GM21576 (cell line): ENCODE results near the gene MAPK1.
"Not testable (repeated sequence)": the region's sequence is repeated elsewhere in the genome, so short reads cannot be mapped to it uniquely, and the experiment has no call there.

Experiments used
- ATAC-seq: cut with Tn5 transposase; IDR thresholded peaks from one replicate; pipeline ENCODE4 v1.9.1; 2021; ENCODE audit warnings: mild to moderate bottlenecking, moderate library complexity; ENCODE audit not compliant: unreplicated experiment

MAPK1 gene

GRCh38 chr22:21882754-21883333, 15.4 kb upstream of the MAPK1 start:
- not testable (repeated sequence) for ATAC-seq

- ATAC-seq = no peak
These were observed 14.7 kb upstream of the MAPK1 start for GRCh38 chr22:21881841-21882753.

DNA sequence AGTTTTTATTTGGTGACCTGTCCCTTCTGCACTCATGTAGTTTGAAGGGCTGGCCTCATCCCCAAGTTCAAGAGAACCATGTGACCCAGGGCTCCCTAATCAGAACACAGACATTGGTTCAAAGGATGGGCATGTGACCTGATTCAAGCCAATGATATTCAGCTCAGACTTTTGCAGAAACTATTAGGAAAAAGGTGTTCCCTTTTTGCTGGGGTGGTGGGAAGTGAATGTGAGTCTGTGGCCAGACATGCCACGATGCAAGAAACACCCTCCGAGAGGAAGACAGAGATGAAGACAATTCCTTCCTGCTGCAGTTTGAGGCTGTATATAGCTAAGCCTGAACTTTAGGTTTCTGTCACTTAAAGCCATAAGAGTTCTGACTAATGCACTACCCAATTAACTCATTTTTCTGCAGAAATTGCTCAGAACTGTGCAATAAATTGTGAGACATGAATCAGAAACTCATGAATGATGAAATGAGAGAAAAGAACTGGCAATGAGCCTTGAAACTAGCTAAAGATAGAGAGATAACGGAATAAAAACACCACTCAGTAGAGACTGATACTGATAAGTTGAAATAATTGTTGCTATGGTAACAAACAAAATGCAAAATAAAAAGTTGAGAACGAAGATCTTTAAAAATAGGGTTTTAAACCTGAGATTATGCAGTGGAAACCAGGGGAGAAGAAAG, 9.2 kb upstream of the MAPK1 start:
- ATAC-seq = no peak

DNA sequence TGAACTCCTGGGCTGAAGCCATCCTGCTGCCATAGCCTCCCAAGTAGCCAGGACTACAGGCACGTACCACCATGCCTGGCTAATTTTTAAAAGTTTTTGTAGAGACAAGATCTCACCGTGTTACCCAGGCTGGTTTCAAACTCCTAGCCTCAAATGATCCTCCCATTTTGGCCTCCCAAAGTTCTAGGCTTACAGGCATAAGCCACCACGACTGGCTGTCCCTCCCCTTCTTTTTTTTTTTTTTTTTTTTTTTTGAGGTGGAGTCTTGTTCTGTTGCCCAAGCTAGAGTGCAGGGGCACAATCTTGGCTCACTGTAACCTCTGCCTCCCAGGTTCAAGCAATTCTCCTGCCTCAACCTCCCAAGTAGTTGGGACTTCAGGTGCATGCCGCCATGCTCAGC, 7.5 kb upstream of the MAPK1 start:
- ATAC-seq = not testable (repeated sequence)

DNA sequence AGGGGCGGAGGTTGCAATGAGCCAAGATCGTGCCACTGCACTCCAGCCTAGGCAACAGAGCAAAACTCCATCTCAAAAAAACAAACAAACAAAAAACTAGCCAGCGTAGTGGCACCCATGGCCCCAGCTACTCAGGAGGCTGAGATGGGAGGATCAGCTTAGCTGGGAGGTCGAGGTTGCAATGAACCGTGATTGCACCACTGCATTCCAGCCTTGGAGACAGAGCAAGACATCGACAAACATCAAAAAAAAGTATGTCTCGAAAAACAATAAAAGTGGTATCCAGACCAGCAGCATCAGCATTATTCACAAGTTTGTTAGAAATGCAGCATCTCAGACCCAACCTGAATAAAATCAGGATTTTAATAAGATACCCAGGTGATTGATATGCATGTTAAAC, 6.2 kb upstream of the MAPK1 start:
- ATAC-seq = no peak

GRCh38 chr22:21872741-21873140, 5.3 kb upstream of the MAPK1 start:
- ATAC-seq = not testable (repeated sequence)

DNA sequence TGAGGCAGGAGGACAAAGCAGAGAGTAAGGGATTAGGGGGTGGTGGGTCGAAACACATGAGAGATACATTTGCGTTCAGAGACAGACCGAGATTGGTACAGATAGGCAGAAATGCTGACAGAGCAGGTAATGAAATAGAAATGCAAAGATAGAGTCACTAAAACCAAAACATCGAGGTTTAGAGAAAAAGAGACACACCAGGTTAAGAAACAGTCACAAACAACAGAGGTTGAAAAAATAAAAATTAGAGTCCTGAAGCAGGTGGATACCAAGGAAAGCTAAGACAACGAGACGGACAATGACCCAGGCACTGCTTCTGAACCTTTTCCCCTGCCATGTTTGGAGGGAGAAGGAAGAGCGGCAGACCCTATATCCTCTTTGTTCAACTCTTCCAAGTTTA, 1.2 kb upstream of the MAPK1 start:
- no peak for ATAC-seq

DNA sequence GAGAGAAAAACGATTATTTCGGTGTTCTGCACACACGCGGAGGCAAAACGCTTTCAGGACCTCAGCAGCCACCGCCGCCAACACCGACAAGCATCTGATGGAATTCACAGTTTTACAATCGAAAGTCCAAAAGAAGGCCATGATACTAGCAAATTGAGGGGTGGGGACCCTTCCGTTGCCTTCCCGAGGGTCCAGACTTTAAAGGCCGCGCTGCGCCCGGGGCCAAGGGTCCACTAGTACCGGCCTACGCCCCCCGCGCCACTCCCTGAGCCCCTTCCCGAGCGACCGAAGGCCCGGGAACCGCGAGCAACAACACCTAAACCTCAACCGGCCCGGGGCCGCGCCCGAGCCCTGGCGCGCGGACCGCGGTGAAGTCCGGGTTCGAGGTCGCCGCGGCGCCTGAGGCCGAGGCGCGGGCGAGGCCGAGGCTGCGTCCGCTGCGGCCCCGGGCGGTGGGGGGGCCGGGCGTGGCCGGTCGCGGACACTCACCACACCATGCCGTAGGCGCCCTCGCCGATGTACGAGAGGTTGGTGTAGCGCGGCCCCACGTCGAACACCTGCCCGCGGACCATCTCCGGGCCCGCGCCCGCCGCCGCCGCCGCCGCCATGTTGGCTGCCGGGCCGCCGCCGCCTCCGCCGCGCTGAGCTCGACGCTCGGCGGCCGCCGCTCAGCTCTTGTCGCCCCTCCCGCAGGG, 465 bp downstream of the MAPK1 start:
- peak; percentile 26 for ATAC-seq

- ATAC-seq = no peak
These were observed 2.4 kb downstream of the MAPK1 start for GRCh38 chr22:21865041-21865440.

DNA sequence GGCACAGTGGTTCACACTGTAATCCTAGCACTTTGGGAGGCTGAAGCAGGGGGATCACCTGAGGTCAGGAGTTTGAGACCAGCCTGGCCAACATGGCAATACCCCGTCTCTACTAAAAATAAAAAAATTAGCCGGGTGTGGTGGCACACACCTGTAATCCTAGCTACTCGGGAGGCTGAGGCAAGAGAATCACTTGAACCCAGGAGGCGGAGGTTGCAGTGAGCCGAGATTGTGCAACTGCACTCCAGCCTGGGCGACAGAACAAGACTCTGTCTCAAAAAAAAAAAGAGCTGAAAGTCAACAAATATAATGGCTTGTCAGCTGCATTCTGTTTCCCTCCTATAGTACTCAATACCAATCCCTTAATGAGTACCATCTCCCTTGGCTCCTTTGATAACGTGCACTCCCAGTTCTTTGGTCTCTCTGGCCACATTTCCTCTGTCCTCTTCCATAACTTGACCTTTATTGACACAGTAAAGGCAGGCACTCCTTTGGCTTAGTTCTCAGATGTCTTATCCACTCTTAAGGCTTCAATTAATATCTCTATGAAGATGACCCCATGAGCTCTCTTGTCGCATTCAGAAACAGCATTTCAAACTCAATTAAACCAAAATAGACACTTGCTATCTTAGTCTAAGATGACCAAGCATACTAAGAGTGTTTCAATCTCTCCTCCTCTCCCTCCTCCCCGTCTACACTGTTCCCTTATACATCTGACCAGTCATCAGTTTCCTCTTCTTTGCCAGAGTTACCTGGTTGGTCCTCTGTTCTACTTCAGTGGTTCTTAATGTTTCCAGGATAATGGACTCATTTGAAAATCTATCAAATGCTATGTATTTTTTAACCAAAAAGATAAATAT, 4.8 kb downstream of the MAPK1 start:
- no peak for ATAC-seq

DNA sequence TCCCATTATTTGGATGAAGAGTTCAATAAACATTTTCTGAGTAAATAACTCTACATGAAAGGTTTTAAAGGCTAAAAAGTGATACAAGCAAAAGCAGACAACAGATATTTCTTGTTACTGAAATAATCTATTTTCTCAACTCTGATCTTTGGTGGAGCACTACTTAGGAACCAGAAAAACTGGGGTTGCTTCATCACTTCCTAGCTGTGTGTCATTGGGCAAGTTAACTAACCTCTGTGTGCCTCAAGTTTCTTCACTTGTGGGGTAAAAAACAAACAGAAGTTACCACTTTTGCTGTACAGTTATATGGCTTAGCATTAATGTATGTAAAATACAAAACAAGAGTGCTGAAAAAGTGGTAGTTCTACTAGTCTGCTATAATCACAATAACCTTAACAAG, 5.6 kb downstream of the MAPK1 start:
- no peak for ATAC-seq

GRCh38 chr22:21861264-21861848, 6.1 kb downstream of the MAPK1 start:
- ATAC-seq = no peak

- no peak for ATAC-seq
These were observed 6.9 kb downstream of the MAPK1 start for GRCh38 chr22:21860491-21861039.

DNA sequence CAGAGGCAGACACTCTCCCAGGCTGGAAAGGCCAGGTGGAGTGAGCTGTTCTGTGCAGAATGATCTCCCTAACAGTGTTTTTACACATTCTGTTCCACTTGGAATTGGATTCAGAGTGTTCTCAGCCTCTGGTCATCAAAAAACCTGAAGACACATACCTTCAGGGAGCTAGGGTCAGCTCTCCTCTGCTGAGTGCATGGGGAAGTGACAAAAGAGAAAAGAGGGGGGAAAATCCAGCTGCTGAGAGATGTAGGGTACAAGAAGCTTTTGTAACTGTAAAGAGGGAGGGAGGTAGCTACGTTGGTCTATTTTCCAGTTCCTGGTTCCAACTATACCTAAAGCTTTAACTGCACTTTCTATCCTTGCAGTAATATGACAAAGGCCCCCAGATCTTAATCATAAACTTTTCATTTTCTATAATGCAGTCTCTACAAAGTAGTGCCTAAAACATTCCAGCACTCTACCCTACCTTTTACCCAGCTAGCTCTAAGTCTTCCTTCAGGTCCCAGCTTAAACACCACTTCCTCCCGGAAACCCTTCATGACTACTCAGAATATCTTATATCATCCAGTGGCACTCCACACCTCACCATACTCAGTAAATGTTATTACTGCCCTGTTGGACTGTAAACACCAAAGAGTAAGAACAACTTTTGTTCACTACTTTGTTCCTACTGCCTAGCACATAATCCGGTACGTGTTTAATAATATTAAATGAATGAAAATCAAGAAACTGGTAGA, 9.2 kb downstream of the MAPK1 start:
- no peak for ATAC-seq

DNA sequence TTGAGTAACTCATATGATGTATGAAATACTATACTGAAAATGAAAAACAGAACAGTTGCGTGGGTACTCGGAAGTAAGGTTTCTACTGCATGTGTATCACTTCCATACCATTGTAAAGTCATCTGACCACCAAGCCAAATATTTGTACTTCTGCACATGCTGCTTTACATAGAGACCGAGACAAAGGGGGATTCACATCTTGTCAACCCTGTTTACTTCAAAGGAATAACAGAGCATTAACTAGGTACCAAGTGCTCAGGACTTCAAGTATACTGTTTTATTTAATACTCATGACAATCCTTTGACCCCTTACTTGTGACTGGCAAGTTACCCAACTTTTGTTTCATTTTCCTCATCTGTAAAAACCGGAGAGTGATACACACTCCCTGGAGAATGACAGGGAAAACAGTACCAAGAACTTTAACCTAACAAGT, 9.9 kb downstream of the MAPK1 start:
- no peak for ATAC-seq

GRCh38 chr22:21856868-21857267, 10.6 kb downstream of the MAPK1 start:
- ATAC-seq = no peak

DNA sequence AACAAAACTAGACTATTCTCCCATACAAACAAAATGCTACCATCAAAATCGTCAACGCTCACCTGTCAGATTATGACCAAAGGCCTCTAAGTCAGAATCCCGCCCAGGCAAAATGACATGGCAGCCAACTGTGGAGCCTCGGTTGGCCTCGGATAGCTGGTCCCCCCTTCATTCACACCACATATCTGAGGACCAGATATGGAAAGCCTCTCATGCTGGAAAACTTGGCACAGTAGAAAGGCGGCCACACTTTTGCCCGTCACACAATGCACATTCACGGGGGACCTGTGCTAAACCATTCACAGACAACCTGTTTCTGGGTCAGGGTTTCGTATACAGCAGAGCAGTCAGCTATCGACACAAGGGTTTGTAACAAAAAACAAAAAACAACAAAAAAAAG, 11.2 kb downstream of the MAPK1 start:
- ATAC-seq = no peak

- ATAC-seq = no peak
These were observed 11.8 kb downstream of the MAPK1 start for GRCh38 chr22:21855676-21856075.

DNA sequence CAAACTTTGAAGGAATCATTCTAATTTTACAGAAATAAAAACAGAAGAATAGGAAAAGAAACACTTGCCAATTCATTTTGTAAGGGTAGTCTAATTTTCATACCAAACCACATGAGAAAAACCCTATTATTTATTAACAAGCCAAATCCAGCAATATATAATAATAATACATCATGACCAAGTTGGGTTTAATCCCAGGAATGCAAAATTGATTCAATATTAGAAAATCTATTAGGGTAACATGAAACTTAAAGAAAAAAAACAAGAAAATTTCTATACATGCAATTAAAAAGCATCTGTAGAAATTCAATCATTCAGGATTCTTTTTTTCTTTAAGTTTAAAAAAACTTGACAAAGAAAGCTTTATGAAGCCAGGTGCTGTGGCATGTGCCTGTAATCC, 16.8 kb downstream of the MAPK1 start:
- ATAC-seq = no peak
